NAMALWA (cell line): ENCODE data around the gene STAC.
A peak's percentile ranks its signal among the peaks of the same experiment; 100 is the strongest.
"Not testable (repeated sequence)": the region's sequence is repeated elsewhere in the genome, so short reads cannot be mapped to it uniquely, and the experiment has no call there.

Experiments
- DNase-seq: peaks from one replicate; pipeline ENCODE4 v3.0.0-alpha.2; 2015; ENCODE audit warnings: low spot score

STAC gene

DNA sequence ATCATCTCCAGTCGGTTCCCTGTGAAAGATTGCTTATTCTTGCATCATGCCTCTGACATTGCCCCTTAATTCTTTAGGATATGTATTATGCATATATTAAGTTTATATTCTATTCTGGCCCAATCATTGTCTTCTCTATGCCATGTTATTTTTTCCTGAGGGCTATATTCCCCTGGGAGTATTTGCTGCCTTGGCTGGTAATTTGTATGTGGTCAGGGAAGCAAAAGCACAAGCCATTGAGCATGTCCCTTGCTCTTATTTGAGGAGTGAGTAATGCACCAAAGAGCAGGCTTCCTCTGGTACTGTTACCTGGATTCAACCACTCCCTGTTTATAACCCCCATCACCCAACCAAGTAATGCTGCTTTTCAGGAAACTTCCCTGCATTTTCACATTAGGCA is 36.3 kb downstream of the STAC start:
- no peak for DNase-seq

GRCh38 chr3:36417237-36417636 is 36.9 kb downstream of the STAC start:
- DNase-seq: no peak

DNA sequence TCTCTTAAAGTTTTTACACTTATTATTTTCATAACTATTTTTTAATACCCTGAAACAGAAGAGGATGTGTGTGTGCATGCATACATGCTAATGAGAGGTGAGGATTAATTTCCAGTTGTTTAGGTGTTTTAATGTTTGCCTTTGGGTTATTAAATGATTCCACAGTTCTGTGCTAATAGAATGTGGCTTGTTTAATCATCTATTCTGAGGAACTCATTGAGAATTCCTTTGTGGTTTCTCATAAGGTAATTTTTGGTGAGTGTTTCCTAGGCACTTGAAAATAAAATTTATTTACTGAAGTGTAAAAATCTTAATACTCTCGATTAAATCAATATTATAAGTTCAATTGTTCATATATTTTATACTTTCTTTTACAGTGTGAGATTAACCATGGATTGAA is 38.0 kb downstream of the STAC start:
- DNase-seq: no peak

- no peak for DNase-seq
Observed at GRCh38 chr3:36428445-36428844, 48.1 kb downstream of the STAC start.

DNA sequence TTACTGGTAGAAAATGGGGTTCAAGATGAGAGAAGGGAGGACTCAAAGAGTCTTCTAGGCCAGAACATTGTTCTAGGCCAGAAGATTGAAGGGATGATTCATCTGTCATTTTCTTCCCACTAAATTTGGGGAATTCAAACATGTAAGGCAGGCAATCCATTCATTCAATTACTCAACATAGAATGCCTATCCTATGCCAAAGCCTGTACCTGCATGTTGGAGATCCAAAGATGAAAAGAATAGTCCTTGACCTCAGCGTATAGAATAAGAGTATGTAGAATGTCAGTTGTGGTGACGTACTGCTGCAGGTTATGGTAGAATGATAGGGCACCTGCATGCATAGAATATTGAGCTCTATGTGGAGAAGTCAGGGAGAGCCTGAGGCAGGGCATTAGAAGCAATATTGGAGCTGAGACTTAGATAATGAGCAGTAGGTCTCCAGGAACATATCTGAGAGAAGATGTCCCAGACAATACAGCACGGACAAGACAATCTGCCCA is 49.7 kb downstream of the STAC start:
- no peak for DNase-seq

DNA sequence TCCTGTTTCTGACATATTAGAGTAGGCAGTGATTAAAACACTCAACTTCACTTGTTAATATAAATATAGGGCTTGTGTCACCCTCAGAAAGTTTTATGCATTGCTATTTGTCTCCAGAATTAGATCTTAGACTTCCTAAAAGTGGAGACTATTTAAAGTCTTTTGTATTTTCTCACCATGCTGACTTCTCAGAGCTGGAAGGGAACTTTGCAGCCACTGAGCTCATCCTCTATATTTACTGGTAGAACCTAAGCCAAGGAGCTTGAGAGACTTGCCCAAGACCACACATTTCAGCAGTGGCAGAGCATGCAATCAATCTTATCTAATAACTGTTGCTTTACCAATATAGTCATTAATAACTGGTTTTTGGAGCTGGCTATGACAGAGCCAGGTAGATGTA is 53.2 kb downstream of the STAC start:
- no peak for DNase-seq

- peak; percentile 4 for DNase-seq
Observed at GRCh38 chr3:36434687-36435426, 54.6 kb downstream of the STAC start.

- no peak for DNase-seq
Observed at GRCh38 chr3:36443028-36443686, 62.9 kb downstream of the STAC start.

DNA sequence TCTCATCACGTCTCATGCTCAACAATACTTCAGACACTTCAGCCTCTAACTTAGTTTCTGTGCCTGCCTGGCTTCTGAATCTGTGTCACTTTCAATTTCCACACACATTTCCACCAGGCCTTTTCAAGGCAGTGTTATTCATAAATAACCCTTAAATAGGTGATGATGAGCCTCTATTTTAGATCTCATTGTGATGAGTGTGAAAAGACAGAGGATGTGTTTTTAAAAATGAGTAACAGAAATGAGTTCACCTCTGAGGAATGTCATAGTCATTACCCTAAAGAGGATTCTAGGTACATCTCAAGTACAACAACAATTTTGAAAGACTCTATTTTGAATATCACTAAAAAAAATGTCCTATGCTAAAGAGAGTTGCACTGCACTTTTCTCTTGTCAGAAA is 64.6 kb downstream of the STAC start:
- no peak for DNase-seq

GRCh38 chr3:36446276-36446675 is 66.0 kb downstream of the STAC start:
- DNase-seq: no peak

GRCh38 chr3:36447061-36447460 is 66.8 kb downstream of the STAC start:
- no peak for DNase-seq

DNA sequence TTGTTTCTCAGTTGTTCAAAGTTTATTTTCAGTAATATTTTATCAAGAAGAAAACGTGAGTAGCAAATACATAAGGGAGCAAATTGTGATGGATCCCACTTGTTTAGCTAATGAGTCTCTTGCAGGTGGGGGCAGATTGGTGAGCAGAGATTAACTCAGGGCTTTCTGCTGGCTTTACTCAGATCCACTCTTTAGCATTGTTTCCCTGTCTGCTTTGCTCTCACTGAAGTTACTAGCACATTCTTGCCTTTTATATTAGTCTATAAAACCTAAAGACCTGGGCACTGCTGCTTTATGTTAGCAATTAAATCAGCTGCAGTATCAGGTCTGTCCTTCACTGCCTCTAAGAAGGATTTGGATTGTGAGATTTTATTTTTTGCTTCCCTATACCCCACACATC is 71.5 kb downstream of the STAC start:
- no peak for DNase-seq

DNA sequence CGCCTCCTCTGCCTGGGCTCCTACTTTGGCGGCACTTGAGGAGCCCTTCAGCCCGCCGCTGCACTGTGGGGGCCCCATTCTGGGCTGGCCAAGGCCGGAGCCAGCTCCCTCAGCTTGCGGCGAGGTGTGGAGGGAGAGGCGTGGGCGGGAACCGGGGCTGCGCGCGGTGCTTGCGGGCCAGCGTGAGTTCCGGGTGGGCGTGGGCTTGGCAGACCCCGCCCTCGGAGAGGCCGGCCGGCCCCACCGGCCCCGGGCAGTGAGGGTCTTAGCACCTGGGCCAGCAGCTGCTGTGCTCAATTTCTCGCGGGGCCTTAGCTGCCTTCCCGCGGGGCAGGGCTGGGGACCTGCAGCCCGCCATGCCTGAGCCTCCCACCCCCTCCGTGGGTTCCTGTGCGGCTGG is 72.9 kb downstream of the STAC start:
- not testable (repeated sequence) for DNase-seq

- not testable (repeated sequence) for DNase-seq
Observed at GRCh38 chr3:36453896-36454295, 73.6 kb downstream of the STAC start.

DNA sequence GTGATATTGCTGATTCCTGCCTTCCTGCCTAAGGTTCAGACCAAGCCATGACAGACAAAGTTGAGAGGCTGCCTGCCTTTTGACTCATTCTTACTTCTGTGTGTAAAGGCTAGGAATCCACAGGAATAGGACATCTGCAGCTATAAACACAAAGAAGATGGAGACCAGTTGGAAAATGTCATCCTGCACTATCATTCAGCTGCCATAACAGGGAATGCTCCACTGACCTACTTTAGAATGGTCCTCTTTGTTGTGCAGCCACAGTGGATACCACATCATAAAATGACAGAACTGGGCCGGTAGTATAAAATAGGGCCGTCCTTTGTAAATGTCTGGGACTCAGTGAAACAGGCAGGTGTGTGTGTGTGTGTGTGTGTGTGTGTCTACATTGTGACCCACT is 75.1 kb downstream of the STAC start:
- DNase-seq: no peak

- no peak for DNase-seq
Observed at GRCh38 chr3:36456784-36457183, 76.5 kb downstream of the STAC start.

DNA sequence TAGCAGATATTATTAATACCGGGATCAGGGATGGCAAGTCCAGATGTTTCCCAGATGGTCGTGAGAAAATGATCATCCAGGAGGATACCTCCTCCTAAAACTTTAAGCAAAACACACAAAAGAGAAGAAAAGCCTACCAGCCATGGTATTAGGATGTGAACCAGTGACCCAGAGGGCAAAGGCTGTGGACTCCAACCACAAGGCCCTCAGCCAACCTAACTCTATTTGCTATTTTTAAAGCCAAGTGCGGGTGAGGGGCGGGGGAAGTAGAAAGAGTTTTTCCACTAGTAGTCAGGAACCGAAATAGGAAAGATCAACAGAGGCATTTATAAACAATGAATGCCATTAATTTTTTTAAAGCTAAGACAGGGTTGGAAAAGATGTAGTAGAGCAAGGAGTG is 77.4 kb downstream of the STAC start:
- no peak for DNase-seq

GRCh38 chr3:36459177-36459576 is 78.9 kb downstream of the STAC start:
- DNase-seq: no peak

DNA sequence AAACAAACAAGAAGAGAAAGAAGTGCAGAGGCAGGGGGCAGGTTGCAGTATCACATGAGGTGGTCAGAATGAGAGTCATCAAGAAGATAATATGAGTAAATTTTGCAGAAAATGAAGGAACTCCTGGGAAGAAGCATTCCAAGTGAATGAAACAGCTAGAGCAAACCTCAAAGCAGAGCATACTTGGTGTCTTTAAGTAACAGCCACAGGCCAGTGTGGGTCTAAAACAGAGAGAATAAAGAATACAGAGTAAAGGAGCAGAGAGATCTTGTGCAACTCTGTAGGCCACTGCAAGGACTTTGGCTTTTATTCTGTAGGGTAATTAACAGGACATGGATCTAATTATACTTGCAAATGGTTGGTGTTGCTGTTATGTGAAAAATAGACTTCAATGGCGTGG is 81.3 kb downstream of the STAC start:
- no peak for DNase-seq

DNA sequence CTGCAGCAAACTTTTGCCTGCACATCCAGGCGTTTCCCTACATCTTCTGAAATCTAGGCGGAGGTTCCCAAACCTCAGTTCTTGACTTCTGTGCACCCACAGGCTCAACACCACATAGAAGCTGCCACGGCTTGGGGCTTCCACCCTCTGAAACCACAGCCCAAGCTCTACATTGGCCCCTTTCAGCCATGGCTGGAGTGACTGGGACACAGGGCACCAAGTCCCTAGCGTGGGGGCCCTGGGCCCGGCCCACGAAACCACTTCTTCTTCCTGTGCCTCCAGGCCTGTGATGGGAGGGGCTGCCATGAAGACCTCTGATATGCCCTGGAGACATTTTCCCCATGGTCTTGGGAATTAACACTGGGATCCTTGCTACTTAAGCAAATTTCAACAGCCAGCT is 91.7 kb downstream of the STAC start:
- not testable (repeated sequence) for DNase-seq

- DNase-seq: no peak
Observed at GRCh38 chr3:36475558-36475957, 95.3 kb downstream of the STAC start.

GRCh38 chr3:36476286-36476942 is 96.1 kb downstream of the STAC start:
- DNase-seq: no peak

- DNase-seq: no peak
Observed at GRCh38 chr3:36477655-36478054, 97.4 kb downstream of the STAC start.
